Left lung (tissue), 14 donors: Measurements from ENCODE around the gene OR8J3. TPM values are rescaled to one million over a fixed set of nuclear protein-coding genes. Genes with fewer than 3 reads are reported as not detected.

Experiments
- ATAC-seq: fragments of 200-7000 bp; cut with Tn5 transposase; one replicate; pipeline ENCODE4 v1.9.1; 2020; ENCODE audit warnings: moderate library complexity
- DNase-seq, 4 donors: peaks; one replicate each; pipeline ENCODE4 v3.0.0-alpha.2; 2013 to 2020
- H3K27ac ChIP-seq, 2 donors: fragments of 200-600 bp; sonication (generic) in 1 of 2; one replicate each; pipeline versions ENCODE4 v1.5.0 to v1.8.0; 2020 to 2021
- H3K27me3 ChIP-seq, 2 donors: fragments of 200-600 bp; sonication (generic) in 1 of 2; one replicate each; pipeline versions ENCODE4 v1.5.0 to v1.8.0; 2020 to 2021
- H3K36me3 ChIP-seq, 2 donors: fragments of 200-600 bp; sonication (generic) in 1 of 2; one replicate each; pipeline versions ENCODE4 v1.5.0 to v1.8.0; 2020 to 2021
- H3K4me1 ChIP-seq, 2 donors: fragments of 200-600 bp; one replicate each; pipeline ENCODE4 v1.8.0; 2021
- H3K4me3 ChIP-seq, 2 donors: fragments of 200-600 bp; sonication (generic) in 1 of 2; one replicate each; pipeline versions ENCODE4 v1.5.0 to v1.8.0; 2020 to 2021; ENCODE audit warnings: mild to moderate bottlenecking in 1 of 2
- H3K9me3 ChIP-seq, 2 donors: fragments of 200-600 bp; sonication (generic) in 1 of 2; one replicate each; pipeline versions ENCODE4 v1.5.0 to v1.8.0; 2020 to 2021
- CTCF ChIP-seq, 2 donors: fragments of 200-600 bp; sonication (generic) in 1 of 2; IDR thresholded peaks; one replicate each; pipeline versions ENCODE4 v1.5.0 to v1.8.0; 2021; ENCODE audit warnings: antibody characterized with exemption in 2 of 2
- intact Hi-C, 2 donors: fragments of 100-400 bp; cut with DNase I; formaldehyde crosslinking; loops; one replicate each; pipeline versions ENCODE4 v1.11.2 to v1.14.2; 2022
- long read RNA-seq, 12 donors: library from polyadenylated mRNA in 2 of 12; unstranded in 2 of 12; transcript quantifications; one replicate each; pipeline ENCODE4 v2.0.0 and lab custom pipeline, GENCODE V29; 2019 to 2026
- polyA plus RNA-seq, 6 donors: library from polyadenylated mRNA; unstranded; fragments of 120-200 nt; gene quantifications; one replicate each; pipeline ENCODE4 v1.2.1, GENCODE V29; 2013; ENCODE audit not compliant: insufficient read length in 6 of 6
- total RNA-seq, 2 donors: library from RNA; stranded (reverse); fragmentation: NEBNext Ultra II Directional; extraction: Animal tissue kit (Norgen Biotek cat#: 25700); gene quantifications; one replicate each; pipeline ENCODE4 v1.2.1, GENCODE V29; 2021
- donor health status: DM: no; HTN: yes; CAD: no.
- donor health status: DM: no; HTN: no; CAD: no.

Gene OR8J3
- total RNA-seq = not detected
- not detected for polyA plus RNA-seq
- long read RNA-seq, donor 1 = 0 reads
- long read RNA-seq, donor 2 = 0 reads
- long read RNA-seq, donor 3 = 0 reads
- long read RNA-seq, donor 4 = 0 reads
- long read RNA-seq, donor 5 = 0 reads
- long read RNA-seq, donor 6 = 0 reads
- long read RNA-seq, donor 7 = 0 reads
- long read RNA-seq, donor 8 = 0 reads
- long read RNA-seq, donor 9 = 0 reads
- long read RNA-seq, donor 10 = 0 reads
- long read RNA-seq, donor 11 = 0 reads
- long read RNA-seq, donor 12 = 0 reads

- intact Hi-C loops = no loop called here
- Histone ChIP-seq H3K27ac (no peak within 1 kb of the TSS), H3K4me3 (no peak within 1 kb of the TSS), H3K27me3 (no peaks in the 10 kb centered on the region), H3K9me3 (peaks cover 0 to 3% of the 10 kb centered on the region in 2 donors), H3K36me3 (no peaks in the 10 kb centered on the region), H3K4me1 (no peaks in the 10 kb centered on the region)
- no peak for TF ChIP-seq CTCF (IDR thresholded peaks at IDR 0.05)
- ATAC-seq = no peak
- DNase-seq = no peak
Measured at GRCh38 chr11:56140151-56140661, at the start of gene OR8J3. Gene OR8J3 (minus strand): TSS chr11:56140201. CDS start chr11:56137718, 2,483 bp downstream.

GRCh38 chr11:56188602-56189001, 48.6 kb upstream of the OR8J3 start:
- DNase-seq = no peak
- Histone ChIP-seq H3K4me1 (no peaks in the 10 kb centered on the region), H3K36me3 (no peaks in the 10 kb centered on the region), H3K27me3 (no peaks in the 10 kb centered on the region), H3K9me3 (peaks cover 0 to 14% of the 10 kb centered on the region in 2 donors), H3K27ac (no peak overlapping the region), H3K4me3 (no peak overlapping the region)
- ATAC-seq = no peak
- intact Hi-C loops = no loop called here
- no peak for TF ChIP-seq CTCF (IDR thresholded peaks at IDR 0.05)

- DNase-seq (no peak), ATAC-seq (no peak)
- Histone ChIP-seq H3K27ac (no peak overlapping the region), H3K4me1 (no peaks in the 10 kb centered on the region), H3K36me3 (no peaks in the 10 kb centered on the region), H3K4me3 (no peak overlapping the region), H3K9me3 (peaks cover 0 to 12% of the 10 kb centered on the region in 2 donors), H3K27me3 (no peaks in the 10 kb centered on the region)
- TF ChIP-seq CTCF (IDR thresholded peaks at IDR 0.05) = no peak
- intact Hi-C loops = no loop called here
Measured at GRCh38 chr11:56183459-56183858, 43.5 kb upstream of the OR8J3 start.

- ATAC-seq = no peak
- intact Hi-C loops = no loop called here
- peaks cover 0 to 12% of the 10 kb centered on the region in 2 donors for H3K9me3 ChIP-seq
- H3K4me1 ChIP-seq = no peaks in the 10 kb centered on the region
- DNase-seq = no peak
- no peak for TF ChIP-seq CTCF (IDR thresholded peaks at IDR 0.05)
- H3K36me3 ChIP-seq = no peaks in the 10 kb centered on the region
- no peak within 1 kb of the TSS for H3K27ac ChIP-seq
- no peak within 1 kb of the TSS for H3K4me3 ChIP-seq
- H3K27me3 ChIP-seq = no peaks in the 10 kb centered on the region
Measured at GRCh38 chr11:56176318-56176717, 36.3 kb upstream of the OR8J3 start, which contains the start of gene OR5J2. Gene OR5J2 (plus strand): TSS chr11:56176618. CDS start chr11:56176618, 0 bp downstream.

- intact Hi-C loops = no loop called here
- DNase-seq (no peak), ATAC-seq (no peak)
- H3K4me3 ChIP-seq = no peak overlapping the region
- H3K27ac ChIP-seq = no peak overlapping the region
- no peaks in the 10 kb centered on the region for H3K9me3 ChIP-seq
- no peaks in the 10 kb centered on the region for H3K27me3 ChIP-seq
- no peaks in the 10 kb centered on the region for H3K4me1 ChIP-seq
- no peak for TF ChIP-seq CTCF (IDR thresholded peaks at IDR 0.05)
- H3K36me3 ChIP-seq = no peaks in the 10 kb centered on the region
Measured at GRCh38 chr11:56172256-56172830, 32.3 kb upstream of the OR8J3 start.
